ENCODE measurements around the gene SLC27A1.

DNA sequence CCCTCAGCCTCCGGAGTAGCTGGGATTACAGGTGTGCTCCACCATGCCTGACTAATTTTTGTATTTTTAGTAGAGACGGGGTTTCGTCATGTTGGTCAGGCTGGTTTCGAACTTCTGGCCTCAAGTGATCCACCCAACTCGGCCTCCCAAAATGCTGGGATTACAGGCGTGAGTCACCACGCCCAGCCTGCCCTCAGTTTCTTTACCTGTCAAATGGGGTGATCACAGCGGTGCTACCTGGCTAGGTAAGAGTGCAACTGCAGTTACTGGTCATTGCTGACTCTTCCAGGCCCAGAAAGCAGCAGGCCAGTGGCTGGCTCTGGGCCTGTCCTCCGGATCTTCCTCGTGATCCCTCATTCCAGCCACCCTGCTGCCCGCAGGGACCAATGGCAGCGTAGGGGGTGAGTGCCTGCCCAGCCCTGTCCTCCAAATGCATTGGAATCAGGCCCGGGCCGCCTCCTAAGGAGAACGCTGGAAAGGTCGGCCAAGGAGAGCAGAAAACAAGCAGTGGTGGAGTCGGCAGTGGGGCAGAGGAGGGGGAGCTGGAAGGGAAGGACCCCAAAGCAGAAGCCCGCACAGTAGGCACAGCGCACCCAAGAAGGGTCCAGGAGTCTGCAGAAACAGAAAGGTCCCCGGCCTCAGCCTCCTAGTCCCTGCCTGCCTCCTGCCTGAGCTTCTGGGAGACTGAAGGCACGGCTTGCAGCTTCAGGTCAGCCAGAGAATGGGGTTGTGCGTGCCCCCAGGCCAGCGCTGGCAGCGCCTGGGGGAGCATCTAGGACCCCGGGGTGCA, 1.8 kb upstream of the SLC27A1 start:
- TF ChIP-seq, protein P1, sequence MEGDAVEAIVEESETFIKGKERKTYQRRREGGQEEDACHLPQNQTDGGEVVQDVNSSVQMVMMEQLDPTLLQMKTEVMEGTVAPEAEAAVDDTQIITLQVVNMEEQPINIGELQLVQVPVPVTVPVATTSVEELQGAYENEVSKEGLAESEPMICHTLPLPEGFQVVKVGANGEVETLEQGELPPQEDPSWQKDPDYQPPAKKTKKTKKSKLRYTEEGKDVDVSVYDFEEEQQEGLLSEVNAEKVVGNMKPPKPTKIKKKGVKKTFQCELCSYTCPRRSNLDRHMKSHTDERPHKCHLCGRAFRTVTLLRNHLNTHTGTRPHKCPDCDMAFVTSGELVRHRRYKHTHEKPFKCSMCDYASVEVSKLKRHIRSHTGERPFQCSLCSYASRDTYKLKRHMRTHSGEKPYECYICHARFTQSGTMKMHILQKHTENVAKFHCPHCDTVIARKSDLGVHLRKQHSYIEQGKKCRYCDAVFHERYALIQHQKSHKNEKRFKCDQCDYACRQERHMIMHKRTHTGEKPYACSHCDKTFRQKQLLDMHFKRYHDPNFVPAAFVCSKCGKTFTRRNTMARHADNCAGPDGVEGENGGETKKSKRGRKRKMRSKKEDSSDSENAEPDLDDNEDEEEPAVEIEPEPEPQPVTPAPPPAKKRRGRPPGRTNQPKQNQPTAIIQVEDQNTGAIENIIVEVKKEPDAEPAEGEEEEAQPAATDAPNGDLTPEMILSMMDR (conservative IDR thresholded peaks at IDR 0.05; ENCODE audit: low read depth in 2 of 2), result no peak
- TF ChIP-seq JUNB (IDR thresholded peaks at IDR 0.05; ENCODE audit: unreplicated experiment), result no peak
- TF ChIP-seq POLR2AphosphoS5 (IDR thresholded peaks at IDR 0.05; ENCODE audit: low read depth), result no peak
- TF ChIP-seq, protein P2, sequence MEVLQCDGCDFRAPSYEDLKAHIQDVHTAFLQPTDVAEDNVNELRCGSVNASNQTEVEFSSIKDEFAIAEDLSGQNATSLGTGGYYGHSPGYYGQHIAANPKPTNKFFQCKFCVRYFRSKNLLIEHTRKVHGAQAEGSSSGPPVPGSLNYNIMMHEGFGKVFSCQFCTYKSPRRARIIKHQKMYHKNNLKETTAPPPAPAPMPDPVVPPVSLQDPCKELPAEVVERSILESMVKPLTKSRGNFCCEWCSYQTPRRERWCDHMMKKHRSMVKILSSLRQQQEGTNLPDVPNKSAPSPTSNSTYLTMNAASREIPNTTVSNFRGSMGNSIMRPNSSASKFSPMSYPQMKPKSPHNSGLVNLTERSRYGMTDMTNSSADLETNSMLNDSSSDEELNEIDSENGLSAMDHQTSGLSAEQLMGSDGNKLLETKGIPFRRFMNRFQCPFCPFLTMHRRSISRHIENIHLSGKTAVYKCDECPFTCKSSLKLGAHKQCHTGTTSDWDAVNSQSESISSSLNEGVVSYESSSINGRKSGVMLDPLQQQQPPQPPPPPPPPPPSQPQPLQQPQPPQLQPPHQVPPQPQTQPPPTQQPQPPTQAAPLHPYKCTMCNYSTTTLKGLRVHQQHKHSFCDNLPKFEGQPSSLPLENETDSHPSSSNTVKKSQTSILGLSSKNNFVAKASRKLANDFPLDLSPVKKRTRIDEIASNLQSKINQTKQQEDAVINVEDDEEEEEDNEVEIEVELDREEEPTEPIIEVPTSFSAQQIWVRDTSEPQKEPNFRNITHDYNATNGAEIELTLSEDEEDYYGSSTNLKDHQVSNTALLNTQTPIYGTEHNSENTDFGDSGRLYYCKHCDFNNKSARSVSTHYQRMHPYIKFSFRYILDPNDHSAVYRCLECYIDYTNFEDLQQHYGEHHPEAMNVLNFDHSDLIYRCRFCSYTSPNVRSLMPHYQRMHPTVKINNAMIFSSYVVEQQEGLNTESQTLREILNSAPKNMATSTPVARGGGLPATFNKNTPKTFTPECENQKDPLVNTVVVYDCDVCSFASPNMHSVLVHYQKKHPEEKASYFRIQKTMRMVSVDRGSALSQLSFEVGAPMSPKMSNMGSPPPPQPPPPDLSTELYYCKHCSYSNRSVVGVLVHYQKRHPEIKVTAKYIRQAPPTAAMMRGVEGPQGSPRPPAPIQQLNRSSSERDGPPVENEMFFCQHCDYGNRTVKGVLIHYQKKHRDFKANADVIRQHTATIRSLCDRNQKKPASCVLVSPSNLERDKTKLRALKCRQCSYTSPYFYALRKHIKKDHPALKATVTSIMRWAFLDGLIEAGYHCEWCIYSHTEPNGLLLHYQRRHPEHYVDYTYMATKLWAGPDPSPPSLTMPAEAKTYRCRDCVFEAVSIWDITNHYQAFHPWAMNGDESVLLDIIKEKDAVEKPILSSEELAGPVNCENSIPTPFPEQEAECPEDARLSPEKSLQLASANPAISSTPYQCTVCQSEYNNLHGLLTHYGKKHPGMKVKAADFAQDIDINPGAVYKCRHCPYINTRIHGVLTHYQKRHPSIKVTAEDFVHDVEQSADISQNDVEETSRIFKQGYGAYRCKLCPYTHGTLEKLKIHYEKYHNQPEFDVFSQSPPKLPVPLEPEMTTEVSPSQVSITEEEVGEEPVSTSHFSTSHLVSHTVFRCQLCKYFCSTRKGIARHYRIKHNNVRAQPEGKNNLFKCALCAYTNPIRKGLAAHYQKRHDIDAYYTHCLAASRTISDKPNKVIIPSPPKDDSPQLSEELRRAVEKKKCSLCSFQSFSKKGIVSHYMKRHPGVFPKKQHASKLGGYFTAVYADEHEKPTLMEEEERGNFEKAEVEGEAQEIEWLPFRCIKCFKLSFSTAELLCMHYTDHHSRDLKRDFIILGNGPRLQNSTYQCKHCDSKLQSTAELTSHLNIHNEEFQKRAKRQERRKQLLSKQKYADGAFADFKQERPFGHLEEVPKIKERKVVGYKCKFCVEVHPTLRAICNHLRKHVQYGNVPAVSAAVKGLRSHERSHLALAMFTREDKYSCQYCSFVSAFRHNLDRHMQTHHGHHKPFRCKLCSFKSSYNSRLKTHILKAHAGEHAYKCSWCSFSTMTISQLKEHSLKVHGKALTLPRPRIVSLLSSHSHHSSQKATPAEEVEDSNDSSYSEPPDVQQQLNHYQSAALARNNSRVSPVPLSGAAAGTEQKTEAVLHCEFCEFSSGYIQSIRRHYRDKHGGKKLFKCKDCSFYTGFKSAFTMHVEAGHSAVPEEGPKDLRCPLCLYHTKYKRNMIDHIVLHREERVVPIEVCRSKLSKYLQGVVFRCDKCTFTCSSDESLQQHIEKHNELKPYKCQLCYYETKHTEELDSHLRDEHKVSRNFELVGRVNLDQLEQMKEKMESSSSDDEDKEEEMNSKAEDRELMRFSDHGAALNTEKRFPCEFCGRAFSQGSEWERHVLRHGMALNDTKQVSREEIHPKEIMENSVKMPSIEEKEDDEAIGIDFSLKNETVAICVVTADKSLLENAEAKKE (CRISPR knock-in tag; IDR thresholded peaks at IDR 0.05), result no peak
- TF ChIP-seq NANOG (IDR thresholded peaks at IDR 0.05; ENCODE audit: borderline replicate concordance), result no peak
- TF ChIP-seq CREB1 (CRISPR knock-in tag; IDR thresholded peaks at IDR 0.05; ENCODE audit: low read depth), result no peak
- TF ChIP-seq, protein P3, sequence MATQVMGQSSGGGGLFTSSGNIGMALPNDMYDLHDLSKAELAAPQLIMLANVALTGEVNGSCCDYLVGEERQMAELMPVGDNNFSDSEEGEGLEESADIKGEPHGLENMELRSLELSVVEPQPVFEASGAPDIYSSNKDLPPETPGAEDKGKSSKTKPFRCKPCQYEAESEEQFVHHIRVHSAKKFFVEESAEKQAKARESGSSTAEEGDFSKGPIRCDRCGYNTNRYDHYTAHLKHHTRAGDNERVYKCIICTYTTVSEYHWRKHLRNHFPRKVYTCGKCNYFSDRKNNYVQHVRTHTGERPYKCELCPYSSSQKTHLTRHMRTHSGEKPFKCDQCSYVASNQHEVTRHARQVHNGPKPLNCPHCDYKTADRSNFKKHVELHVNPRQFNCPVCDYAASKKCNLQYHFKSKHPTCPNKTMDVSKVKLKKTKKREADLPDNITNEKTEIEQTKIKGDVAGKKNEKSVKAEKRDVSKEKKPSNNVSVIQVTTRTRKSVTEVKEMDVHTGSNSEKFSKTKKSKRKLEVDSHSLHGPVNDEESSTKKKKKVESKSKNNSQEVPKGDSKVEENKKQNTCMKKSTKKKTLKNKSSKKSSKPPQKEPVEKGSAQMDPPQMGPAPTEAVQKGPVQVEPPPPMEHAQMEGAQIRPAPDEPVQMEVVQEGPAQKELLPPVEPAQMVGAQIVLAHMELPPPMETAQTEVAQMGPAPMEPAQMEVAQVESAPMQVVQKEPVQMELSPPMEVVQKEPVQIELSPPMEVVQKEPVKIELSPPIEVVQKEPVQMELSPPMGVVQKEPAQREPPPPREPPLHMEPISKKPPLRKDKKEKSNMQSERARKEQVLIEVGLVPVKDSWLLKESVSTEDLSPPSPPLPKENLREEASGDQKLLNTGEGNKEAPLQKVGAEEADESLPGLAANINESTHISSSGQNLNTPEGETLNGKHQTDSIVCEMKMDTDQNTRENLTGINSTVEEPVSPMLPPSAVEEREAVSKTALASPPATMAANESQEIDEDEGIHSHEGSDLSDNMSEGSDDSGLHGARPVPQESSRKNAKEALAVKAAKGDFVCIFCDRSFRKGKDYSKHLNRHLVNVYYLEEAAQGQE (IDR thresholded peaks at IDR 0.05; ENCODE audit: unreplicated experiment), result no peak
- no peak for TF ChIP-seq EZH2phosphoT487 (IDR thresholded peaks at IDR 0.05; ENCODE audit: unreplicated experiment)
- TF ChIP-seq, protein P4, sequence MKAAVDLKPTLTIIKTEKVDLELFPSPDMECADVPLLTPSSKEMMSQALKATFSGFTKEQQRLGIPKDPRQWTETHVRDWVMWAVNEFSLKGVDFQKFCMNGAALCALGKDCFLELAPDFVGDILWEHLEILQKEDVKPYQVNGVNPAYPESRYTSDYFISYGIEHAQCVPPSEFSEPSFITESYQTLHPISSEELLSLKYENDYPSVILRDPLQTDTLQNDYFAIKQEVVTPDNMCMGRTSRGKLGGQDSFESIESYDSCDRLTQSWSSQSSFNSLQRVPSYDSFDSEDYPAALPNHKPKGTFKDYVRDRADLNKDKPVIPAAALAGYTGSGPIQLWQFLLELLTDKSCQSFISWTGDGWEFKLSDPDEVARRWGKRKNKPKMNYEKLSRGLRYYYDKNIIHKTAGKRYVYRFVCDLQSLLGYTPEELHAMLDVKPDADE (IDR thresholded peaks at IDR 0.05), result no peak
- no peak for TF ChIP-seq EZH2 (IDR thresholded peaks at IDR 0.05; ENCODE audit: low read depth, unreplicated experiment)
